Ascending aorta (tissue), 2 donors: ENCODE results near the gene CPM. TPM values are rescaled to one million over a fixed set of nuclear protein-coding genes. Genes with fewer than 3 reads are reported as not detected.

Source experiments
- DNase-seq, 2 donors: peaks; one replicate each; pipeline ENCODE4 v3.0.0-alpha.2; 2019; ENCODE audit warnings: low spot score in 2 of 2
- H3K27ac ChIP-seq, 2 donors: fragments of 200-600 bp; sonication (generic); one replicate each; pipeline ENCODE4 v1.5.1; 2016 to 2017; ENCODE audit warnings: mild to moderate bottlenecking in 1 of 2
- H3K27me3 ChIP-seq: fragments of 200-600 bp; sonication (generic); one replicate; pipeline ENCODE4 v1.5.1; 2017
- H3K36me3 ChIP-seq, 2 donors: fragments of 200-600 bp; sonication (generic); one replicate each; pipeline ENCODE4 v1.5.1; 2016
- H3K4me1 ChIP-seq, 2 donors: fragments of 200-600 bp; sonication (generic); one replicate each; pipeline ENCODE4 v1.5.1; 2016 to 2017; ENCODE audit warnings: mild to moderate bottlenecking in 1 of 2
- H3K4me3 ChIP-seq, 2 donors: fragments of 200-600 bp; sonication (generic); one replicate each; pipeline ENCODE4 v1.5.1; 2016 to 2017; ENCODE audit warnings: mild to moderate bottlenecking in 1 of 2
- H3K9me3 ChIP-seq, 2 donors: fragments of 200-600 bp; sonication (generic); one replicate each; pipeline ENCODE4 v1.5.1; 2016
- intact Hi-C: fragments of 100-400 bp; cut with DNase I; formaldehyde crosslinking; loops from one replicate; pipeline ENCODE4 v1.15.1; 2023
- total RNA-seq: library from RNA; depleted of rRNA; stranded (reverse); fragments of >200 nt; gene quantifications from one replicate; pipeline ENCODE4 v1.1.0, GENCODE V29; 2016
- TF ChIP-seq, protein P1 (sequence below), 3 experiments: fragments of 200-600 bp in 2 of 3; fragments of 450-650 bp in 1 of 3; sonication (generic) in 2 of 3; IDR thresholded peaks; one replicate each; pipeline ENCODE4 v1.5.1; 2016 to 2019; ENCODE audit warnings: antibody characterized with exemption in 3 of 3, mild to moderate bottlenecking in 1 of 3, moderate library complexity in 1 of 3

The CPM gene
- total RNA-seq, 1 donor from 2014 or later = 48.1 TPM

DNA sequence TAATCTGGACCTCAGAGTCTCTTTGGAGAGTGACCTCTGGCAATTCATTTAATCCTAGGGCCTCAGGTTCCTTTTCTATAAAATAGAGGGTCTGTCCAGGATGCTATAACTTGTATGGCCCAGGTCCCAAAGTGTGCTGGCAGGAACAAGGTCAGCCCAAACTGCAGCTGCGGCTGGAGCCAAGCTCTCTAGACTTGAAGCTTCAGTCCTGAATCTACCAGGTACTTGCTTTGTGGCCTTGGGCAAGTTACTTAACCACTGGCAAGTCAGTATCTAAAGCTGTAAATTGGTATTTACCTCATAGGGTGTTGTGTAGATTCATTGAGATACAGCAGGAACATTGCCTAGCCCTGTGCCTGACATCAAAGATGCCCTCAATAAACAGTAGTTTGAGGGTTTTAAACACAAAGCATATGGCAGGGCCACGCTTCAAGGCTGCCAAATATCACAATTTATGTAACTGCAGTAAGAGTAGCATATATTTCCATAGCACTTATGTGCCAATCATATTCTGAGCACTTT lies 21.7 kb downstream of the CPM start:
- TF ChIP-seq, protein P1, sequence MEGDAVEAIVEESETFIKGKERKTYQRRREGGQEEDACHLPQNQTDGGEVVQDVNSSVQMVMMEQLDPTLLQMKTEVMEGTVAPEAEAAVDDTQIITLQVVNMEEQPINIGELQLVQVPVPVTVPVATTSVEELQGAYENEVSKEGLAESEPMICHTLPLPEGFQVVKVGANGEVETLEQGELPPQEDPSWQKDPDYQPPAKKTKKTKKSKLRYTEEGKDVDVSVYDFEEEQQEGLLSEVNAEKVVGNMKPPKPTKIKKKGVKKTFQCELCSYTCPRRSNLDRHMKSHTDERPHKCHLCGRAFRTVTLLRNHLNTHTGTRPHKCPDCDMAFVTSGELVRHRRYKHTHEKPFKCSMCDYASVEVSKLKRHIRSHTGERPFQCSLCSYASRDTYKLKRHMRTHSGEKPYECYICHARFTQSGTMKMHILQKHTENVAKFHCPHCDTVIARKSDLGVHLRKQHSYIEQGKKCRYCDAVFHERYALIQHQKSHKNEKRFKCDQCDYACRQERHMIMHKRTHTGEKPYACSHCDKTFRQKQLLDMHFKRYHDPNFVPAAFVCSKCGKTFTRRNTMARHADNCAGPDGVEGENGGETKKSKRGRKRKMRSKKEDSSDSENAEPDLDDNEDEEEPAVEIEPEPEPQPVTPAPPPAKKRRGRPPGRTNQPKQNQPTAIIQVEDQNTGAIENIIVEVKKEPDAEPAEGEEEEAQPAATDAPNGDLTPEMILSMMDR (IDR thresholded peaks at IDR 0.05) = no peak
- Histone ChIP-seq H3K9me3 (no peaks in the 10 kb centered on the region), H3K27me3 (no peaks in the 10 kb centered on the region), H3K36me3 (no peaks in the 10 kb centered on the region), H3K4me3 (no peak overlapping the region), H3K4me1 (peaks cover 0 to 2% of the 10 kb centered on the region in 2 donors), H3K27ac (no peak overlapping the region)
- intact Hi-C loops = no loop called here
- DNase-seq = no peak

DNA sequence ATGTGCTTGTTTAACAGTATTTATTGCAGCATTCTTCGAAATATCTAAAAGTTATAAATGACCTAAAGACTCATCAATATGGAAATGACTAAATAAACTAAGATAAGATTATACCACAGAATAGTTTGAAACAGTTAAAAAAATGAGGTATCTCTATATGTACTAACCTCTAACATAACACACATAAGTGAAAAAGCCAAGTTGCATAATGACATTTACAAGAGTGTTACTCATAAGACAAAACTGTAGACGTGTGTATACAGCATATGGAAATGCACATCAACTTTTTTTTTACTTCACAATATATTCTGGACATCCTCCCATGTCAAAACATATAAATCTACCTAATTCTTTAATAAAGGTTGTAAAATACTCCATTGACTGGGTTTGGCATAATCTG lies 22.8 kb downstream of the CPM start:
- no peaks in the 10 kb centered on the region for H3K36me3 ChIP-seq
- H3K4me1 ChIP-seq = no peaks in the 10 kb centered on the region
- H3K27ac ChIP-seq = no peak overlapping the region
- no peak overlapping the region for H3K4me3 ChIP-seq
- no peak for DNase-seq
- intact Hi-C loops = no loop called here
- H3K27me3 ChIP-seq = no peaks in the 10 kb centered on the region
- H3K9me3 ChIP-seq = no peaks in the 10 kb centered on the region
- TF ChIP-seq, protein P1 (IDR thresholded peaks at IDR 0.05) = no peak

DNA sequence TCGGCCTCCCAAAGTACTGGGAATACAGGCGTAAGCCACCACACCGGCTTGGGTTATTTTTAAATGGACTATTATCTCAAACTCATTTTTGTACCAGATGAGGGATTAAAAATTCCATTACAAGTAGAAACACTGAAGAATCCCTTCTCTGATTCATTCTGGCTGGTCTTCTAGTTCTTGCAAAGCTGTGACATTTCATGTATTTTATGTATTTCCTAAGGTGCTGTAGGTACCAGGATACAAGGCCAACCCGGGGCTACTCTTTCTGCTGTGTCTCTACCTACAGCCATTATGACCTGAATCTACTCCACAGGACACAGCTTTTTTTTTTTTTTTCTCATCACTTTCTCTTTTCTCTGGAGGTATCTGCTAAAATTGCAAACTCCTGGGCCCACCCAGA lies 24.9 kb downstream of the CPM start:
- Histone ChIP-seq H3K27ac (no peak overlapping the region), H3K4me1 (no peaks in the 10 kb centered on the region), H3K36me3 (no peaks in the 10 kb centered on the region), H3K9me3 (no peaks in the 10 kb centered on the region), H3K27me3 (no peaks in the 10 kb centered on the region), H3K4me3 (no peak overlapping the region)
- intact Hi-C loops = no loop called here
- TF ChIP-seq, protein P1 (IDR thresholded peaks at IDR 0.05) = no peak
- DNase-seq = no peak

DNA sequence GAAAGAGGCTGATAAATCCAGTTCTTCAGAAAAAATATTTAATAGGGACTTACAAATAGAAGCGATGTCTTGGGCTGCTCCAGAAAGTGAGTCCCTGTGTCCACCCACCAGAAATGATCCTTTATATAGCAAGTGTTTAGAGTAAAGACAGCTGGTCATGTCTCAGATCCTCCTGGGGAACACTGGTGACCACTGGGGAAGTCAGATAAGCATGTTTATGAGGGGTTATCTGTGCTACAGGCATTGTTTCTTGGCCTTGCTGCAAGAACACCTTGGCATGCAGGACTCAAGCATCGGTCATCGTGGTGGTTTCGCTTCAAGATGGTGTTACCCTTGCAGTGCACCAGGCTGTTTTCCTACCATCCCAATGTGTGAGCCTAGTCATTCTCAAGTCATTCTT lies 27.2 kb downstream of the CPM start:
- intact Hi-C loops = no loop called here
- no peaks in the 10 kb centered on the region for H3K27me3 ChIP-seq
- H3K4me1 ChIP-seq = no peaks in the 10 kb centered on the region
- H3K36me3 ChIP-seq = no peaks in the 10 kb centered on the region
- H3K9me3 ChIP-seq = no peaks in the 10 kb centered on the region
- H3K4me3 ChIP-seq = no peak overlapping the region
- TF ChIP-seq, protein P1 (IDR thresholded peaks at IDR 0.05) = no peak
- no peak for DNase-seq
- H3K27ac ChIP-seq = no peak overlapping the region

DNA sequence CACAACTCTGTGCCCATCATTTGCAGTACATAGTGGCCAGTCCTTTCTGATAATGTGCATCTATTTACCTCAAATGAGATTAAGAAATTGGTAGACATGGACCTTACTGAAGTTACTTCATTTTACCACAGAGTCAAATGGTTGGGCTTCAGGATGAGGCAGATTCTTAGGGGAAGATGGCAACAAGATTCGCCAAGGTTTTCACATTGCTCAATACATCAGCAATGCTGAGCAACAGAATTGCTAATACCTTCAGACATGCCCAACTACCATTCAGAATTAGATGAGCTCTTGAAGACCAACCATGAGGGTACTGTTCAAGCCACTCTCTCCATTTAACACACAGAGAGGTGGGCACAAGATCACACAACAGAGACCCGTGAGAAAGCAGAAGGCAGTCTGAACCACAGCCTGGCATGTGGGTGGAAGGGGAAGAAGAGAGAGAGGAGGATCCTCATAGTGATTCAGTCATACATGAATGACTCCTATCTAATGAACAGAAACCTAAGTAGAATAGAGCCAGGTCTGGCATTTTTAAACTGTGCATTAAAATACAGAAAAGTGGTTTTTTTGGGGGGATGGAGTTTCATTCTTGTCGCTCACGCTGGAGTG lies 28.5 kb downstream of the CPM start:
- no peak for DNase-seq
- Histone ChIP-seq H3K4me3 (no peak overlapping the region), H3K27me3 (no peaks in the 10 kb centered on the region), H3K9me3 (no peaks in the 10 kb centered on the region), H3K4me1 (no peaks in the 10 kb centered on the region), H3K27ac (no peak overlapping the region), H3K36me3 (no peaks in the 10 kb centered on the region)
- intact Hi-C loops = no loop called here
- TF ChIP-seq, protein P1 (IDR thresholded peaks at IDR 0.05) = no peak

DNA sequence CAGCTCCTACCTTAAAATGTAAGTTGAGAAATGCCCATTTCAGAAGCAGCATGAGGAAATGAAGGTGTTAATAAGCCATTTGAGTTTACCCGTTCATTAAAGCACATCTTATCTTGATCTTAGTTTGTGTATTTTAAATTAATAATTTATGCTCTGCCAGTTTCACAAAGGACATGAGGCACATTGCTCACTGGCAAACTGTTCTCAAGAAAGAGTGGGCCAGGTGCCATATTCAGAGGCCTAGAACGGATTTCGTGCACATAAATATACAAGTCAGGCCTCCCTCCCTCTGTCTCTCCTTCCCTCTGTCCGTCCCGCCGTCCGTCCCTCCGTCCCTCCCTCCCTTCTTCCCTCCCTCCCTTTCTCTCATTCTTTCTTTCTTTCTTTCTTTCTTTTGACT lies 29.5 kb downstream of the CPM start:
- no peak for DNase-seq
- Histone ChIP-seq H3K4me1 (no peaks in the 10 kb centered on the region), H3K4me3 (no peak overlapping the region), H3K9me3 (no peaks in the 10 kb centered on the region), H3K36me3 (no peaks in the 10 kb centered on the region), H3K27me3 (no peaks in the 10 kb centered on the region), H3K27ac (no peak overlapping the region)
- intact Hi-C loops = no loop called here
- TF ChIP-seq, protein P1 (IDR thresholded peaks at IDR 0.05) = no peak
